Mucosa of descending colon (tissue), 3 donors: ENCODE results near the gene KLF16. TPM values are rescaled to one million over a fixed set of nuclear protein-coding genes. Genes with fewer than 3 reads are reported as not detected.
A peak's percentile ranks its signal among the peaks of the same experiment; 100 is the strongest.

ENCODE experiments used
- ATAC-seq: fragments of 200-7000 bp; cut with Tn5 transposase; one replicate; pipeline ENCODE4 v1.9.1; 2020; ENCODE audit warnings: mild to moderate bottlenecking, moderate library complexity
- DNase-seq, 3 donors: peaks; one replicate each; pipeline ENCODE4 v3.0.0-alpha.2; 2020
- H3K36me3 ChIP-seq: fragments of 200-600 bp; one replicate; pipeline ENCODE4 v1.8.0; 2021; ENCODE audit warnings: low read depth, mild to moderate bottlenecking
- H3K4me1 ChIP-seq: fragments of 200-600 bp; one replicate; pipeline ENCODE4 v1.8.0; 2021; ENCODE audit warnings: low read depth, mild to moderate bottlenecking
- H3K4me3 ChIP-seq: fragments of 200-600 bp; one replicate; pipeline ENCODE4 v1.8.0; 2021; ENCODE audit warnings: mild to moderate bottlenecking
- H3K9me3 ChIP-seq: fragments of 200-600 bp; one replicate; pipeline ENCODE4 v1.8.0; 2021; ENCODE audit warnings: mild to moderate bottlenecking
- CTCF ChIP-seq: fragments of 200-600 bp; IDR thresholded peaks from one replicate; pipeline ENCODE4 v1.8.0; 2022; ENCODE audit warnings: antibody characterized with exemption, mild to moderate bottlenecking
- intact Hi-C, 2 donors: fragments of 100-400 bp; cut with DNase I in 1 of 2; cut with micrococcal nuclease in 1 of 2; formaldehyde crosslinking; loops; one replicate each; pipeline versions ENCODE4 v1.11.0 to v1.11.1; 2022; cut with DNase I, micrococcal nuclease
- total RNA-seq, 3 donors: library from RNA; stranded (reverse); fragmentation: NEBNext Ultra II Directional in 2 of 3; extraction: Animal tissue kit (Norgen Biotek cat#: 25700) in 2 of 3; gene quantifications; one replicate each; pipeline versions ENCODE4 v1.2.1 to v1.2.4, GENCODE V29; 2021 to 2023
- donor health status: DM: no; HTN: no; CAD: no; lungs with moderate emphysema.
- donor health status: DM: no; HTN: no; CAD: no.
- donor health status: DM: no; HTN: yes; CAD: no.

Gene KLF16
- total RNA-seq, 3 donors from 2014 or later = 22.6 to 26.5 (median 25.6) TPM

GRCh38 chr19:1905110-1905862 lies 41.9 kb upstream of the KLF16 start, which contains the start of the genes ADAT3 and SCAMP4:
ADAT3 (plus strand) TSS chr19:1905399; CDS start chr19:1912048, 6,649 bp downstream.
SCAMP4 (plus strand) TSS chr19:1905399; CDS start chr19:1915020, 9,621 bp downstream.
- DNase-seq = peak; percentile 98 to 100 (median 99)

GRCh38 chr19:1904860-1905109 lies 41.4 kb upstream of the KLF16 start:
- peaks cover 37% of the 10 kb centered on the region for H3K4me1 ChIP-seq
- intact Hi-C loops = no loop called here
- H3K36me3 ChIP-seq = no peaks in the 10 kb centered on the region
- ATAC-seq (no peak), DNase-seq (no peak)
- H3K9me3 ChIP-seq = no peaks in the 10 kb centered on the region
- no peak for TF ChIP-seq CTCF
- H3K4me3 ChIP-seq = no peak overlapping the region

More at GRCh38 chr19:1905110-1905862, 41.9 kb upstream of the KLF16 start, which contains the start of the genes ADAT3 and SCAMP4:
- TF ChIP-seq CTCF = no peak
- Histone ChIP-seq H3K36me3 (no peaks in the 10 kb centered on the region), H3K4me3 (peak within 1 kb of the TSS; percentile 34), H3K4me1 (peaks cover 37% of the 10 kb centered on the region), H3K9me3 (no peaks in the 10 kb centered on the region)
- intact Hi-C loops = no loop called here
- ATAC-seq = peak; percentile 87

- DNase-seq (no peak), ATAC-seq (no peak)
- Histone ChIP-seq H3K36me3 (no peaks in the 10 kb centered on the region), H3K4me3 (no peak overlapping the region), H3K9me3 (no peaks in the 10 kb centered on the region), H3K4me1 (peaks cover 24% of the 10 kb centered on the region)
- intact Hi-C loops = no loop called here
- no peak for TF ChIP-seq CTCF
These were observed 39.5 kb upstream of the KLF16 start for GRCh38 chr19:1902923-1903322.

GRCh38 chr19:1901940-1902404 lies 38.6 kb upstream of the KLF16 start:
- intact Hi-C loops = no loop called here
- no peak for TF ChIP-seq CTCF
- Histone ChIP-seq H3K4me1 (peaks cover 17% of the 10 kb centered on the region), H3K36me3 (no peaks in the 10 kb centered on the region), H3K4me3 (no peak overlapping the region), H3K9me3 (no peaks in the 10 kb centered on the region)
- ATAC-seq (no peak), DNase-seq (peak in 1 of 3 donors; percentile 35)

GRCh38 chr19:1896508-1896907 lies 33.1 kb upstream of the KLF16 start:
- DNase-seq (peak in 1 of 3 donors; percentile 36), ATAC-seq (no peak)
- intact Hi-C loops = no loop called here
- H3K4me1 ChIP-seq = peaks cover 2% of the 10 kb centered on the region
- no peaks in the 10 kb centered on the region for H3K36me3 ChIP-seq
- H3K4me3 ChIP-seq = no peak overlapping the region
- no peak for TF ChIP-seq CTCF
- no peaks in the 10 kb centered on the region for H3K9me3 ChIP-seq
